GM23248 (cell line): ENCODE results near the gene TBC1D14. TPM values are rescaled to one million over a fixed set of nuclear protein-coding genes. Genes with fewer than 3 reads are reported as not detected.
"Not testable (repeated sequence)": the region's sequence is repeated elsewhere in the genome, so short reads cannot be mapped to it uniquely, and the experiment has no call there.

Experiments used
- DNase-seq: peaks from one replicate; pipeline ENCODE4 v3.0.0-alpha.2; 2015
- H2AFZ ChIP-seq: fragments of 200-600 bp; sonication (generic); 2 replicates; pipeline ENCODE4 v1.6.1; 2016; ENCODE audit warnings: antibody characterized with exemption
- H3F3A ChIP-seq: fragments of 200-600 bp; sonication (generic); 2 replicates; pipeline ENCODE4 v1.6.1; 2016; ENCODE audit warnings: mild to moderate bottlenecking, antibody characterized with exemption, mixed run types; ENCODE audit not compliant: insufficient read depth
- H3K27ac ChIP-seq: fragments of 200-600 bp; sonication (generic); 2 replicates; pipeline ENCODE4 v1.5.1; 2016; ENCODE audit warnings: mild to moderate bottlenecking
- H3K27me3 ChIP-seq: fragments of 200-600 bp; sonication (generic); replicated peaks from 2 replicates; pipeline ENCODE4 v1.6.1; 2016; ENCODE audit warnings: mild to moderate bottlenecking; ENCODE audit not compliant: insufficient read depth
- H3K36me3 ChIP-seq: fragments of 200-600 bp; sonication (generic); 2 replicates; pipeline ENCODE4 v1.6.1; 2016; ENCODE audit warnings: low read depth, mild to moderate bottlenecking
- H3K4me1 ChIP-seq: fragments of 200-600 bp; sonication (generic); 2 replicates; pipeline ENCODE4 v1.6.1; 2016; ENCODE audit warnings: mild to moderate bottlenecking; ENCODE audit not compliant: insufficient read depth
- H3K4me2 ChIP-seq: fragments of 200-600 bp; sonication (generic); one replicate; pipeline ENCODE4 v1.6.1; 2016; ENCODE audit warnings: mild to moderate bottlenecking; ENCODE audit not compliant: unreplicated experiment
- H3K4me3 ChIP-seq: fragments of 200-600 bp; sonication (generic); 2 replicates; pipeline ENCODE4 v1.5.1; 2016; ENCODE audit warnings: mild to moderate bottlenecking
- H3K79me2 ChIP-seq: fragments of 200-600 bp; sonication (generic); 2 replicates; pipeline ENCODE4 v1.6.1; 2016; ENCODE audit warnings: mild to moderate bottlenecking; ENCODE audit not compliant: insufficient read depth
- H3K9ac ChIP-seq: fragments of 200-600 bp; sonication (generic); 2 replicates; pipeline ENCODE4 v1.6.1; 2016; ENCODE audit warnings: mild to moderate bottlenecking
- H3K9me2 ChIP-seq: fragments of 200-600 bp; sonication (generic); 2 replicates; pipeline ENCODE4 v1.6.1; 2016; ENCODE audit warnings: mixed run types, mild to moderate bottlenecking, moderate library complexity; ENCODE audit not compliant: insufficient read depth
- H3K9me3 ChIP-seq: fragments of 200-600 bp; sonication (generic); one replicate; pipeline ENCODE4 v1.6.1; 2017; ENCODE audit warnings: low read depth
- H4K20me1 ChIP-seq: fragments of 200-600 bp; sonication (generic); 2 replicates; pipeline ENCODE4 v1.6.0; 2016; ENCODE audit not compliant: insufficient read depth
- EZH2 ChIP-seq: fragments of 200-600 bp; sonication (generic); IDR thresholded peaks from 2 replicates; pipeline ENCODE4 v1.6.1; 2018; ENCODE audit warnings: antibody characterized with exemption, mild to moderate bottlenecking; ENCODE audit not compliant: insufficient read depth, poor library complexity, severe bottlenecking
- EZH2phosphoT487 ChIP-seq: fragments of 200-600 bp; sonication (generic); IDR thresholded peaks from 2 replicates; pipeline ENCODE4 v1.6.1; 2018; ENCODE audit warnings: antibody characterized with exemption, moderate library complexity, mild to moderate bottlenecking, low read depth; ENCODE audit not compliant: insufficient read depth
- WGBS, 2 experiments: methylation state at CpG; one replicate each; pipeline ENCODE4 v1.1.6; 2015 to 2017; ENCODE audit warnings: low lambda C conversion rate in 2 of 2, low coverage in 1 of 2; ENCODE audit errors: missing lambda C conversion rate in 2 of 2; 5-methylcytosine and 5-hydroxymethylcytosine counted together
- in situ Hi-C: fragments of 300-500 bp; cut with MboI; formaldehyde crosslinking; loops from 2 replicates; pipeline ENCODE4 v1.15.0; 2020
- polyA plus RNA-seq: library from polyadenylated mRNA; unstranded; fragments of >200 nt; fragmentation: Nextera tagmentation; extraction: Ambion mirVana; gene quantifications from 2 replicates; pipeline ENCODE4 v1.2.1, GENCODE V29; 2016
- total RNA-seq: library from RNA; depleted of rRNA; stranded (reverse); fragments of >200 nt; shearing (Covaris generic); gene quantifications from 2 replicates; pipeline ENCODE4 v1.2.3, GENCODE V29; 2014

TBC1D14 gene
- total and polyA plus RNA-seq, 2 experiments from 2014 or later, result 20.4 to 39.1 TPM

- Histone ChIP-seq H3K9me2 (no peaks in the 10 kb centered on the region), H3K4me3 (peak overlapping the region; percentile 83), H3K27ac (no peak overlapping the region)
Measured at GRCh38 chr4:6909970-6910339, 329 bp downstream of the TBC1D14 start.

GRCh38 chr4:6910340-6910959, 824 bp downstream of the TBC1D14 start:
- H3K79me2 ChIP-seq, result peaks cover 37% of the 10 kb centered on the region; the same call in 1 of the 2 replicates
- 22 to 23% methylated on average over 28 to 31 of the region's 31 CpGs for WGBS, 2 experiments
- H3K4me1 ChIP-seq, result 0 out of 2 replicates have a peak, but pooled peaks cover 9% of the 10 kb centered on the region
- H3K4me2 ChIP-seq, result peak overlapping the region; percentile 92
- peak overlapping the region; percentile 69 for H3K9ac ChIP-seq
- no peaks in the 10 kb centered on the region for H3K9me2 ChIP-seq
- TF ChIP-seq EZH2phosphoT487 (no peak), EZH2 (no peak)
- in situ Hi-C loops, result no loop called here
- peak overlapping the region; percentile 83 for H3K4me3 ChIP-seq
- no peaks in the 10 kb centered on the region for H3K36me3 ChIP-seq
- no peaks in the 10 kb centered on the region for H3F3A ChIP-seq
- no peaks in the 10 kb centered on the region for H4K20me1 ChIP-seq
- H2AFZ ChIP-seq, result peak overlapping the region; percentile 34
- H3K9me3 ChIP-seq, result no peaks in the 10 kb centered on the region
- peak; percentile 36 for DNase-seq
- no peak overlapping the region for H3K27ac ChIP-seq
- no peaks in the 10 kb centered on the region for H3K27me3 ChIP-seq

More at GRCh38 chr4:6909970-6910339, 329 bp downstream of the TBC1D14 start:
- peaks cover 32% of the 10 kb centered on the region; the same call in 1 of the 2 replicates for H3K79me2 ChIP-seq
- WGBS, 2 experiments, result 0% methylated on average over 10 to 39 of the region's 58 CpGs
- no peaks in the 10 kb centered on the region for H3K27me3 ChIP-seq
- peak overlapping the region; percentile 92 for H3K4me2 ChIP-seq
- no peaks in the 10 kb centered on the region for H3K9me3 ChIP-seq
- H4K20me1 ChIP-seq, result no peaks in the 10 kb centered on the region
- in situ Hi-C loops, result no loop called here
- H3K36me3 ChIP-seq, result no peaks in the 10 kb centered on the region
- H2AFZ ChIP-seq, result peak overlapping the region; percentile 34
- peak; percentile 60 for DNase-seq
- peak overlapping the region; percentile 88 for H3K9ac ChIP-seq
- no peaks in the 10 kb centered on the region for H3F3A ChIP-seq
- no peak for TF ChIP-seq EZH2
- TF ChIP-seq EZH2phosphoT487, result no peak
- H3K4me1 ChIP-seq, result 0 out of 2 replicates have a peak, but pooled peaks cover 9% of the 10 kb centered on the region

- Histone ChIP-seq H3K9me2 (no peaks in the 10 kb centered on the region), H3K4me1 (0 out of 2 replicates have a peak, but pooled peaks cover 9% of the 10 kb centered on the region), H3K9me3 (no peaks in the 10 kb centered on the region), H3K27me3 (no peaks in the 10 kb centered on the region), H3K79me2 (peaks cover 38% of the 10 kb centered on the region; the same call in 1 of the 2 replicates), H4K20me1 (no peaks in the 10 kb centered on the region), H3F3A (no peaks in the 10 kb centered on the region), H3K9ac (no peak overlapping the region), H3K4me3 (0 out of 2 replicates have a peak overlapping the region, but pooled peaks have one; percentile 83), H3K36me3 (no peaks in the 10 kb centered on the region), H2AFZ (peak overlapping the region; percentile 34; the same call in 1 of the 2 replicates), H3K4me2 (no peak overlapping the region), H3K27ac (no peak overlapping the region)
- no peak for DNase-seq
- in situ Hi-C loops, result no loop called here
- TF ChIP-seq EZH2phosphoT487, result no peak
- TF ChIP-seq EZH2, result no peak
- 91 to 93% methylated on average over 15 of the region's 15 CpGs for WGBS, 2 experiments
Measured at GRCh38 chr4:6910960-6911874, 1.6 kb downstream of the TBC1D14 start.

GRCh38 chr4:6911917-6912316, 2.3 kb downstream of the TBC1D14 start:
- H3K4me3 ChIP-seq, H3K4me1 ChIP-seq, in situ Hi-C loops, H4K20me1 ChIP-seq, H3K9ac ChIP-seq, H3K9me3 ChIP-seq, H3K36me3 ChIP-seq, H3K9me2 ChIP-seq, H3K4me2 ChIP-seq, H3K27me3 ChIP-seq, H3F3A ChIP-seq, H2AFZ ChIP-seq, DNase-seq, H3K27ac ChIP-seq: not testable (repeated sequence)
- peaks cover 40% of the 10 kb centered on the region; the same call in 1 of the 2 replicates for H3K79me2 ChIP-seq
- WGBS, 2 experiments, result 82 to 85% methylated on average over 10 of the region's 10 CpGs
